Stomach (tissue), 9 donors: ENCODE data around the gene VWA8. TPM values are rescaled to one million over a fixed set of nuclear protein-coding genes. Genes with fewer than 3 reads are reported as not detected.
A peak's percentile ranks its signal among the peaks of the same experiment; 100 is the strongest.
"Not testable (repeated sequence)": the region's sequence is repeated elsewhere in the genome, so short reads cannot be mapped to it uniquely, and the experiment has no call there.

ENCODE experiments used
- DNase-seq, 2 donors: peaks; one replicate each; pipeline versions ENCODE4 v3.0.0 to v3.0.0-alpha.2; 2013 to 2019
- H3K27ac ChIP-seq, 5 donors: fragments of 200-600 bp in 4 of 5; sonication (generic) in 4 of 5; one replicate each; pipeline ENCODE4 v1.5.1; 2013 to 2019; ENCODE audit warnings: mild to moderate bottlenecking in 1 of 5, moderate library complexity in 1 of 5
- H3K27me3 ChIP-seq, 3 donors: fragments of 200-600 bp; sonication (generic); one replicate each; pipeline ENCODE4 v1.5.1; 2017 to 2019; ENCODE audit warnings: mixed run types in 1 of 3
- H3K36me3 ChIP-seq, 4 donors: fragments of 200-600 bp; sonication (generic); 1 replicate in 3 of 4; 2 replicates in 1 of 4; pipeline ENCODE4 v1.5.1; 2016 to 2019
- H3K4me1 ChIP-seq, 4 donors: fragments of 200-600 bp; sonication (generic); one replicate each; pipeline ENCODE4 v1.5.1; 2016 to 2019
- H3K4me3 ChIP-seq, 4 donors: fragments of 200-600 bp; sonication (generic) in 3 of 4; one replicate each; pipeline ENCODE4 v1.5.1; 2016 to 2019; ENCODE audit warnings: mild to moderate bottlenecking in 1 of 4
- H3K9me3 ChIP-seq, 4 donors: fragments of 200-600 bp; sonication (generic); one replicate each; pipeline ENCODE4 v1.5.1; 2016 to 2019
- CTCF ChIP-seq, 7 experiments: fragments of 450-650 bp in 4 of 7; fragments of 200-600 bp in 3 of 7; sonication (generic) in 3 of 7; IDR thresholded peaks; one replicate each; pipeline ENCODE4 v1.5.1; 2016 to 2019; ENCODE audit warnings: antibody characterized with exemption in 7 of 7, control low read depth in 2 of 7, mild to moderate bottlenecking in 1 of 7
- EP300 ChIP-seq: sonication (generic); formaldehyde crosslinking; IDR thresholded peaks from one replicate; pipeline ENCODE4 v1.6.1; 2017; ENCODE audit warnings: antibody characterized with exemption
- POLR2A ChIP-seq, 4 donors: fragments of 450-650 bp; IDR thresholded peaks; one replicate each; pipeline ENCODE4 v1.6.1; 2016; ENCODE audit warnings: antibody characterized with exemption in 4 of 4, control low read depth in 2 of 4, mild to moderate bottlenecking in 1 of 4, moderate library complexity in 1 of 4
- POLR2AphosphoS5 ChIP-seq, 3 donors: sonication (generic); formaldehyde crosslinking; IDR thresholded peaks; one replicate each; pipeline ENCODE4 v1.6.1; 2016; ENCODE audit warnings: antibody characterized with exemption in 3 of 3
- WGBS, 5 donors: extraction: QIAGEN DNeasy Blood & Tissue Kit in 3 of 5; methylation state at CpG; one replicate each; pipeline versions ENCODE4 v1.1.5 to v1.1.7; 2013 to 2018; 5-methylcytosine and 5-hydroxymethylcytosine counted together
- intact Hi-C: fragments of 100-400 bp; cut with DNase I; formaldehyde crosslinking; loops from one replicate; pipeline ENCODE4 v1.15.1; 2023; ENCODE audit warnings: low total_unique reads
- polyA plus RNA-seq, 3 donors: library from polyadenylated mRNA; stranded (reverse); fragments of 200-250 nt; gene quantifications; one replicate each; pipeline ENCODE4 v1.2.3, GENCODE V29; 2013
- total RNA-seq, 5 donors: library from RNA; depleted of rRNA; stranded (reverse); fragments of >200 nt; gene quantifications; one replicate each; pipeline versions ENCODE4 v1.1.0 to v1.2.3, GENCODE V29; 2014 to 2016
- donor health status: healthy with polysubstance abuse.
- donor health status: Bipolar disorder and iron deficiency.
- donor health status: healthy.

Gene VWA8
- total and polyA plus RNA-seq, 8 donors, result 3.3 to 99.2 (median 25.4) TPM

GRCh38 chr13:41751277-41751676 is 209.6 kb downstream of the VWA8 start:
- H3K36me3 ChIP-seq, result peaks cover 9 to 15% (median 11%) of the 10 kb centered on the region in 4 donors
- no peaks in the 10 kb centered on the region for H3K9me3 ChIP-seq
- TF ChIP-seq POLR2A (IDR thresholded peaks at IDR 0.05), result no peak
- no peak for TF ChIP-seq CTCF (IDR thresholded peaks at IDR 0.05)
- no peak for TF ChIP-seq EP300
- TF ChIP-seq POLR2AphosphoS5 (IDR thresholded peaks at IDR 0.05), result no peak
- H3K27ac ChIP-seq, result no peak overlapping the region
- H3K27me3 ChIP-seq, result no peaks in the 10 kb centered on the region
- DNase-seq, result peak in 1 of 2 donors; percentile 73
- intact Hi-C loops, result no loop called here
- no peak overlapping the region for H3K4me3 ChIP-seq
- H3K4me1 ChIP-seq, result peaks cover 0 to 14% (median 2%) of the 10 kb centered on the region in 4 donors
- WGBS, 5 donors, result 59 to 76% (median 69%) methylated on average over 2 of the region's 2 CpGs

- Histone ChIP-seq H3K9me3 (no peaks in the 10 kb centered on the region), H3K27me3 (no peaks in the 10 kb centered on the region), H3K4me1 (peaks cover 0 to 4% (median 0%) of the 10 kb centered on the region in 4 donors), H3K27ac (no peak overlapping the region), H3K36me3 (peaks cover 9 to 15% (median 11%) of the 10 kb centered on the region in 4 donors), H3K4me3 (no peak overlapping the region)
- intact Hi-C loops, result no loop called here
- 87 to 100% (median 94%) methylated on average over 2 of the region's 2 CpGs for WGBS, 5 donors
- DNase-seq, result no peak
- TF ChIP-seq POLR2AphosphoS5 (IDR thresholded peaks at IDR 0.05) (no peak), CTCF (IDR thresholded peaks at IDR 0.05) (no peak)
Observed at GRCh38 chr13:41746259-41746658, 214.7 kb downstream of the VWA8 start.

- H3K9me3 ChIP-seq, DNase-seq, H3K27ac ChIP-seq, H3K4me3 ChIP-seq, H3K4me1 ChIP-seq, H3K27me3 ChIP-seq, intact Hi-C loops: not testable (repeated sequence)
- peaks cover 9 to 15% (median 11%) of the 10 kb centered on the region in 4 donors for H3K36me3 ChIP-seq
- WGBS, 5 donors, result 72 to 94% (median 92%) methylated on average over 3 of the region's 3 CpGs
Observed at GRCh38 chr13:41745496-41745895, 215.4 kb downstream of the VWA8 start.

- Histone ChIP-seq H3K27ac (no peak overlapping the region), H3K9me3 (no peaks in the 10 kb centered on the region), H3K27me3 (no peaks in the 10 kb centered on the region), H3K4me1 (no peaks in the 10 kb centered on the region), H3K4me3 (no peak overlapping the region), H3K36me3 (no peaks in the 10 kb centered on the region)
- intact Hi-C loops, result no loop called here
- no peak for DNase-seq
- TF ChIP-seq CTCF (IDR thresholded peaks at IDR 0.05), result no peak
- no peak for TF ChIP-seq POLR2A (IDR thresholded peaks at IDR 0.05)
- TF ChIP-seq EP300, result no peak
- TF ChIP-seq POLR2AphosphoS5 (IDR thresholded peaks at IDR 0.05), result no peak
- WGBS, 5 donors, result 84 to 94% (median 88%) methylated on average over 4 of the region's 4 CpGs
Observed at GRCh38 chr13:41742917-41743552, 217.9 kb downstream of the VWA8 start.

GRCh38 chr13:41740479-41740878 is 220.4 kb downstream of the VWA8 start:
- no peak overlapping the region for H3K27ac ChIP-seq
- H3K27me3 ChIP-seq, result no peaks in the 10 kb centered on the region
- H3K36me3 ChIP-seq, result no peaks in the 10 kb centered on the region
- 90 to 96% (median 94%) methylated on average over 4 of the region's 4 CpGs for WGBS, 5 donors
- no peak for DNase-seq
- TF ChIP-seq POLR2A (IDR thresholded peaks at IDR 0.05) (no peak), EP300 (no peak), POLR2AphosphoS5 (IDR thresholded peaks at IDR 0.05) (no peak), CTCF (IDR thresholded peaks at IDR 0.05) (no peak)
- H3K4me1 ChIP-seq, result no peaks in the 10 kb centered on the region
- no peaks in the 10 kb centered on the region for H3K9me3 ChIP-seq
- intact Hi-C loops, result no loop called here
- no peak overlapping the region for H3K4me3 ChIP-seq
